A549 (cell line): ENCODE data around the gene ABLIM3. TPM values are rescaled to one million over a fixed set of nuclear protein-coding genes. Genes with fewer than 3 reads are reported as not detected.

Experiments
- ATAC-seq, 2 experiments: fragments of 200-7000 bp in 1 of 2; fragments of >200 bp in 1 of 2; cut with Nextera tagmentation in 1 of 2; cut with Tn5 transposase in 1 of 2; 3 replicates each; pipeline versions ENCODE4 v1.8.0 to v1.9.1; 2018 to 2020; ENCODE audit warnings: mild to moderate bottlenecking in 1 of 2, moderate library complexity in 1 of 2
- CTCF ChIA-PET: fragments of 300-600 bp; sonication (Branson Sonifier 250); formaldehyde crosslinking; extraction: SDS; loops from one replicate; lab custom pipeline; 2021; ENCODE audit warnings: antibody characterized with exemption, inconsistent platforms; lab: Yijun Ruan, JAX
- POLR2A ChIA-PET: fragments of 350-600 bp; formaldehyde crosslinking; extraction: SDS; loops from one replicate; lab custom pipeline; 2021; ENCODE audit warnings: antibody characterized with exemption, inconsistent platforms; lab: Yijun Ruan, JAX
- DNase-seq, 2 experiments: peaks; one replicate each; pipeline versions ENCODE4 v3.0.0 to v3.0.0-alpha.2; 2011 to 2016; ENCODE audit warnings: low read depth in 1 of 2, low spot score in 1 of 2
- FAIRE-seq: peaks from 2 replicates; lab custom pipeline; 2011; peaks lifted over from hg19 to GRCh38; lab: Jason Lieb, UNC
- H3K27ac ChIP-seq, 2 experiments: fragments of >200 bp; sonication (Bioruptor Twin); formaldehyde crosslinking; 3 replicates each; pipeline ENCODE4 v1.5.1; 2016 to 2017
- H3K4me1 ChIP-seq: fragments of >200 bp; sonication (Bioruptor Twin); formaldehyde crosslinking; 3 replicates; pipeline ENCODE4 v1.6.1; 2016
- H3K4me2 ChIP-seq: fragments of >200 bp; sonication (Bioruptor Twin); formaldehyde crosslinking; 3 replicates; pipeline ENCODE4 v1.6.1; 2016
- H3K4me3 ChIP-seq: fragments of >200 bp; sonication (Bioruptor Twin); formaldehyde crosslinking; 3 replicates; pipeline ENCODE4 v1.5.1; 2016
- H3K9me3 ChIP-seq: fragments of >200 bp; sonication (Bioruptor Twin); formaldehyde crosslinking; 3 replicates; pipeline ENCODE4 v1.6.1; 2016
- BCL3 ChIP-seq: fragments of >200 bp; sonication (Bioruptor Twin); formaldehyde crosslinking; IDR thresholded peaks from 3 replicates; pipeline ENCODE4 v1.6.1; 2016
- BHLHE40 ChIP-seq: IDR thresholded peaks from 2 replicates; pipeline ENCODE4 v1.6.1; 2012; ENCODE audit warnings: low read depth, low read length, inconsistent platforms
- CBX8 ChIP-seq: fragments of 200-600 bp; sonication (generic); IDR thresholded peaks from 2 replicates; pipeline ENCODE4 v1.6.1; 2016
- CEBPB ChIP-seq, 2 experiments: fragments of >200 bp in 1 of 2; sonication (Bioruptor Twin) in 1 of 2; formaldehyde crosslinking in 1 of 2; IDR thresholded peaks; 2 replicates each; pipeline ENCODE4 v1.6.1; 2012 to 2016
- EHF ChIP-seq: fragments of 250-450 bp; sonication (Bioruptor Pico); IDR thresholded peaks from 2 replicates; pipeline ENCODE4 v1.5.0; 2020; ENCODE audit warnings: mild to moderate bottlenecking
- FOSB ChIP-seq: fragments of 250-450 bp; sonication (Bioruptor Pico); IDR thresholded peaks from 2 replicates; pipeline ENCODE4 v1.5.0; 2020; ENCODE audit warnings: mild to moderate bottlenecking, moderate library complexity
- HDAC2 ChIP-seq: fragments of 200-600 bp; sonication (generic); IDR thresholded peaks from 2 replicates; pipeline ENCODE4 v1.6.1; 2016
- MAFK ChIP-seq: fragments of 450-650 bp; IDR thresholded peaks from 2 replicates; pipeline ENCODE4 v1.6.1; 2014; ENCODE audit not compliant: partially characterized antibody
- MAX ChIP-seq: IDR thresholded peaks from 2 replicates; pipeline ENCODE4 v1.6.1; 2012
- MAZ ChIP-seq: fragments of 150-350 bp; IDR thresholded peaks from 2 replicates; pipeline ENCODE4 v1.6.1; 2014; ENCODE audit warnings: antibody characterized with exemption, low read depth, low read length, borderline replicate concordance
- MYC ChIP-seq: IDR thresholded peaks from 2 replicates; pipeline ENCODE4 v1.6.1; 2012; ENCODE audit warnings: mild to moderate bottlenecking, inconsistent platforms, low read length, improper control_type of control experiment, borderline replicate concordance
- NPAS2 ChIP-seq: fragments of 250-450 bp; sonication (Bioruptor Pico); IDR thresholded peaks from 2 replicates; pipeline ENCODE4 v1.8.0; 2022; ENCODE audit warnings: mild to moderate bottlenecking, moderate library complexity, borderline replicate concordance
- NR3C1 ChIP-seq: fragments of >200 bp; sonication (Bioruptor Twin); formaldehyde crosslinking; IDR thresholded peaks from 3 replicates; pipeline ENCODE4 v1.6.1; 2017
- PBX3 ChIP-seq: IDR thresholded peaks from 2 replicates; pipeline ENCODE4 v1.6.1; 2012
- POLR2A ChIP-seq: IDR thresholded peaks from 2 replicates; pipeline ENCODE4 v1.6.1; 2012; ENCODE audit warnings: mild to moderate bottlenecking, low read length
- RARB ChIP-seq: fragments of 250-450 bp; sonication (Bioruptor Pico); IDR thresholded peaks from 2 replicates; pipeline ENCODE4 v1.8.0; 2021; ENCODE audit warnings: mild to moderate bottlenecking, moderate library complexity
- REST ChIP-seq: fragments of 200-600 bp; sonication (generic); IDR thresholded peaks from 2 replicates; pipeline ENCODE4 v1.6.1; 2016; ENCODE audit warnings: antibody characterized with exemption, mild to moderate bottlenecking, moderate library complexity
- SMC3 ChIP-seq: fragments of >200 bp; sonication (Bioruptor Twin); formaldehyde crosslinking; IDR thresholded peaks from 3 replicates; pipeline ENCODE4 v1.6.1; 2018; ENCODE audit warnings: inconsistent platforms
- TFCP2L1 ChIP-seq: fragments of 250-450 bp; sonication (Bioruptor Pico); IDR thresholded peaks from 2 replicates; pipeline ENCODE4 v1.5.0; 2021; ENCODE audit warnings: mild to moderate bottlenecking
- TP53 ChIP-seq: fragments of 250-450 bp; sonication (Bioruptor Pico); IDR thresholded peaks from 2 replicates; pipeline ENCODE4 v1.5.0; 2021; ENCODE audit warnings: mild to moderate bottlenecking, moderate library complexity
- ZFP36 ChIP-seq: fragments of 450-650 bp; IDR thresholded peaks from 2 replicates; pipeline ENCODE4 v1.6.1; 2014; ENCODE audit warnings: borderline replicate concordance; ENCODE audit not compliant: partially characterized antibody
- WGBS: methylation state at CpG from one replicate; pipeline ENCODE4 v1.1.6; 2017; ENCODE audit errors: missing lambda C conversion rate; 5-methylcytosine and 5-hydroxymethylcytosine counted together
- polyA plus RNA-seq, 4 experiments: library from polyadenylated mRNA; depleted of rRNA in 3 of 4; stranded (reverse); fragments of >200 nt; fragmentation: RNase III in 1 of 4; extraction: RNeasy Plus Mini Kit Qiagen cat#74134 plus additional on column Dnase treatment in 1 of 4; gene quantifications; 2 replicates in 3 of 4; 3 replicates in 1 of 4; pipeline ENCODE4 v1.2.3, GENCODE V29; 2011 to 2017
- TF ChIP-seq, protein P1 (sequence below): fragments of 250-450 bp; sonication (Bioruptor Pico); IDR thresholded peaks from 2 replicates; pipeline ENCODE4 v1.5.0; 2020; ENCODE audit warnings: low read depth, mild to moderate bottlenecking, moderate library complexity
- TF ChIP-seq, protein P2 (sequence below): fragments of 150-350 bp; IDR thresholded peaks from 2 replicates; pipeline ENCODE4 v1.6.1; 2014; ENCODE audit warnings: low read depth, mild to moderate bottlenecking, low read length
- TF ChIP-seq, protein P3 (sequence below): fragments of 250-450 bp; sonication (Bioruptor Pico); IDR thresholded peaks from 2 replicates; pipeline ENCODE4 v1.5.0; 2021; ENCODE audit warnings: mild to moderate bottlenecking, moderate library complexity, borderline replicate concordance

ABLIM3 gene
- polyA plus RNA-seq, 2 of the 4 experiments (the other 2 are of a cell fraction) = 2.7 to 3.0 TPM

- ATAC-seq (no peak), FAIRE-seq (no peak)
- ChIA-PET POLR2A (interaction anchor here (0.5 kb wide), 1 partner anchor 1071 kb away, joined by 3 read pairs; no protein-coding TSS in a partner anchor), CTCF (no interaction called here)
- H3K9me3 ChIP-seq = no peaks in the 10 kb centered on the region
- no peak overlapping the region for H3K4me3 ChIP-seq
- no peaks in the 10 kb centered on the region for H3K4me1 ChIP-seq
- TF ChIP-seq NPAS2 (no peak), ZFP36 (no peak), REST (no peak), TP53 (no peak), EHF (CRISPR knock-in tag) (no peak), MAZ (no peak), SMC3 (no peak), BHLHE40 (no peak), MAFK (no peak), NR3C1 (no peak), POLR2A (no peak), CBX8 (no peak), BCL3 (no peak), HDAC2 (no peak), MYC (no peak), FOSB (CRISPR knock-in tag) (no peak)
- TF ChIP-seq, protein P1, sequence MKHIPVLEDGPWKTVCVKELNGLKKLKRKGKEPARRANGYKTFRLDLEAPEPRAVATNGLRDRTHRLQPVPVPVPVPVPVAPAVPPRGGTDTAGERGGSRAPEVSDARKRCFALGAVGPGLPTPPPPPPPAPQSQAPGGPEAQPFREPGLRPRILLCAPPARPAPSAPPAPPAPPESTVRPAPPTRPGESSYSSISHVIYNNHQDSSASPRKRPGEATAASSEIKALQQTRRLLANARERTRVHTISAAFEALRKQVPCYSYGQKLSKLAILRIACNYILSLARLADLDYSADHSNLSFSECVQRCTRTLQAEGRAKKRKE (CRISPR knock-in tag) = no peak
- TF ChIP-seq, protein P2, sequence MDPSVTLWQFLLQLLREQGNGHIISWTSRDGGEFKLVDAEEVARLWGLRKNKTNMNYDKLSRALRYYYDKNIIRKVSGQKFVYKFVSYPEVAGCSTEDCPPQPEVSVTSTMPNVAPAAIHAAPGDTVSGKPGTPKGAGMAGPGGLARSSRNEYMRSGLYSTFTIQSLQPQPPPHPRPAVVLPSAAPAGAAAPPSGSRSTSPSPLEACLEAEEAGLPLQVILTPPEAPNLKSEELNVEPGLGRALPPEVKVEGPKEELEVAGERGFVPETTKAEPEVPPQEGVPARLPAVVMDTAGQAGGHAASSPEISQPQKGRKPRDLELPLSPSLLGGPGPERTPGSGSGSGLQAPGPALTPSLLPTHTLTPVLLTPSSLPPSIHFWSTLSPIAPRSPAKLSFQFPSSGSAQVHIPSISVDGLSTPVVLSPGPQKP = no peak
- TF ChIP-seq, all 56 proteins: peak for 0
- Histone ChIP-seq H3K27ac (no peak overlapping the region), H3K4me2 (no peak overlapping the region)
- DNase-seq = no peak
- WGBS = 67% methylated on average over 10 of the region's 10 CpGs
Measured at GRCh38 chr5:149294872-149295829, 153.9 kb downstream of the ABLIM3 start.

GRCh38 chr5:149297340-149298025 lies 156.2 kb downstream of the ABLIM3 start:
- FAIRE-seq = no peak
- POLR2A ChIA-PET = no interaction called here
- Histone ChIP-seq H3K4me2 (no peak overlapping the region), H3K9me3 (no peaks in the 10 kb centered on the region), H3K27ac (no peak overlapping the region), H3K4me1 (no peaks in the 10 kb centered on the region), H3K4me3 (no peak overlapping the region)
- WGBS = 75% methylated on average over 5 of the region's 5 CpGs
- DNase-seq = no peak
- no peak for ATAC-seq
- CTCF ChIA-PET = interaction anchor here (0.7 to 3.5 kb wide), 7 partner anchors 12 to 567 kb away, joined by 3 to 26 read pairs (median 3); no protein-coding TSS in a partner anchor
- TF ChIP-seq TFCP2L1 (CRISPR knock-in tag) = no peak
- TF ChIP-seq CEBPB (IDR thresholded peaks at IDR 0.05) = no peak
- TF ChIP-seq SMC3 = no peak
- TF ChIP-seq, protein P3, sequence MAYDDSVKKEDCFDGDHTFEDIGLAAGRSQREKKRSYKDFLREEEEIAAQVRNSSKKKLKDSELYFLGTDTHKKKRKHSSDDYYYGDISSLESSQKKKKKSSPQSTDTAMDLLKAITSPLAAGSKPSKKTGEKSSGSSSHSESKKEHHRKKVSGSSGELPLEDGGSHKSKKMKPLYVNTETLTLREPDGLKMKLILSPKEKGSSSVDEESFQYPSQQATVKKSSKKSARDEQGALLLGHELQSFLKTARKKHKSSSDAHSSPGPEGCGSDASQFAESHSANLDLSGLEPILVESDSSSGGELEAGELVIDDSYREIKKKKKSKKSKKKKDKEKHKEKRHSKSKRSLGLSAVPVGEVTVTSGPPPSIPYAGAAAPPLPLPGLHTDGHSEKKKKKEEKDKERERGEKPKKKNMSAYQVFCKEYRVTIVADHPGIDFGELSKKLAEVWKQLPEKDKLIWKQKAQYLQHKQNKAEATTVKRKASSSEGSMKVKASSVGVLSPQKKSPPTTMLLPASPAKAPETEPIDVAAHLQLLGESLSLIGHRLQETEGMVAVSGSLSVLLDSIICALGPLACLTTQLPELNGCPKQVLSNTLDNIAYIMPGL (CRISPR knock-in tag) = no peak
- TF ChIP-seq, protein P1 (CRISPR knock-in tag) = no peak
- no peak for TF ChIP-seq RARB
- no peak for TF ChIP-seq PBX3
- TF ChIP-seq MAX = no peak
- no peak for TF ChIP-seq HDAC2
